PC-3 (cell line): ENCODE results near the gene NEGR1. TPM values are rescaled to one million over a fixed set of nuclear protein-coding genes. Genes with fewer than 3 reads are reported as not detected.

Experiments used
- ATAC-seq: fragments of 200-7000 bp; cut with Tn5 transposase; 2 replicates; pipeline ENCODE4 v1.9.1; 2020; ENCODE audit warnings: mild to moderate bottlenecking, moderate library complexity
- BruUV-seq: library from RNA; stranded (reverse); fragments of 400-500 nt; replicated peaks from 2 replicates; lab custom pipeline; 2021; lab: Mats Ljungman, UMichigan
- CTCF ChIA-PET: fragments of 300-600 bp; sonication (Branson Sonifier 250); formaldehyde crosslinking; loops from one replicate; lab custom pipeline; 2022; ENCODE audit warnings: antibody characterized with exemption; lab: Charles Lee
- POLR2A ChIA-PET: fragments of 300-600 bp; sonication (Branson Sonifier 250); formaldehyde crosslinking; loops from one replicate; lab custom pipeline; 2022; ENCODE audit warnings: antibody characterized with exemption; ENCODE audit not compliant: unreplicated experiment; lab: Charles Lee
- DNase-seq: peaks from one replicate; pipeline ENCODE4 v3.0.0-alpha.2; 2015
- H2AFZ ChIP-seq: fragments of 300-600 bp; sonication (generic); 2 replicates; pipeline ENCODE4 v1.6.0; 2016; ENCODE audit warnings: antibody characterized with exemption, low read length
- H3F3A ChIP-seq: fragments of 300-600 bp; sonication (generic); one replicate; pipeline ENCODE4 v1.6.0; 2017; ENCODE audit warnings: antibody characterized with exemption, low read length, control low read depth, mild to moderate bottlenecking; ENCODE audit not compliant: unreplicated experiment
- H3K27ac ChIP-seq: fragments of 300-600 bp; sonication (generic); 2 replicates; pipeline ENCODE4 v1.5.1; 2016; ENCODE audit warnings: mild to moderate bottlenecking, low read length
- H3K27me3 ChIP-seq: fragments of 300-600 bp; sonication (generic); 2 replicates; pipeline ENCODE4 v1.6.1; 2016; ENCODE audit warnings: low read length, mixed read lengths
- H3K36me3 ChIP-seq: fragments of 300-600 bp; sonication (generic); 2 replicates; pipeline ENCODE4 v1.6.1; 2016; ENCODE audit warnings: low read depth, mixed run types, low read length, mixed read lengths
- H3K4me1 ChIP-seq: fragments of 300-600 bp; sonication (generic); 2 replicates; pipeline ENCODE4 v1.5.1; 2016; ENCODE audit warnings: low read length; ENCODE audit not compliant: insufficient read depth
- H3K4me2 ChIP-seq: fragments of 300-600 bp; sonication (generic); 2 replicates; pipeline ENCODE4 v1.6.0; 2016; ENCODE audit warnings: low read length
- H3K4me3 ChIP-seq: fragments of 300-600 bp; sonication (generic); 2 replicates; pipeline ENCODE4 v1.5.1; 2016; ENCODE audit warnings: mild to moderate bottlenecking, low read length, mixed read lengths
- H3K79me2 ChIP-seq: fragments of 300-600 bp; sonication (generic); 2 replicates; pipeline ENCODE4 v1.6.1; 2017; ENCODE audit warnings: low read length, mixed read lengths
- H3K9ac ChIP-seq: fragments of 300-600 bp; sonication (generic); 2 replicates; pipeline ENCODE4 v1.6.0; 2016; ENCODE audit warnings: mild to moderate bottlenecking, low read length
- H3K9me2 ChIP-seq: fragments of 300-600 bp; sonication (generic); replicated peaks from 2 replicates; pipeline ENCODE4 v1.6.1; 2016; ENCODE audit warnings: mixed run types, low read length, mixed read lengths
- H3K9me3 ChIP-seq: fragments of 300-600 bp; sonication (generic); 2 replicates; pipeline ENCODE4 v1.6.1; 2016; ENCODE audit warnings: low read length, mixed read lengths
- H4K20me1 ChIP-seq: fragments of 300-600 bp; sonication (generic); 2 replicates; pipeline ENCODE4 v1.6.1; 2016; ENCODE audit warnings: low read length, mixed read lengths
- CTCF ChIP-seq: fragments of 300-600 bp; sonication (generic); conservative IDR thresholded peaks from 2 replicates; pipeline ENCODE4 v1.5.1; 2017; ENCODE audit warnings: antibody characterized with exemption, low read depth, mild to moderate bottlenecking, low read length
- EZH2 ChIP-seq: fragments of 300-600 bp; sonication (generic); IDR thresholded peaks from one replicate; pipeline ENCODE4 v1.6.1; 2017; ENCODE audit warnings: antibody characterized with exemption, mild to moderate bottlenecking, low read length; ENCODE audit not compliant: unreplicated experiment
- EZH2phosphoT487 ChIP-seq: fragments of 300-600 bp; sonication (generic); IDR thresholded peaks from 2 replicates; pipeline ENCODE4 v1.6.1; 2018; ENCODE audit warnings: mild to moderate bottlenecking, antibody characterized with exemption, low read length, borderline replicate concordance
- intact Hi-C: fragments of 100-400 bp; cut with micrococcal nuclease; formaldehyde crosslinking; loops from 2 replicates; pipeline ENCODE4 v1.9.0; 2023
- total RNA-seq: library from RNA; depleted of rRNA; stranded (reverse); fragments of >200 nt; gene quantifications from 2 replicates; pipeline ENCODE4 v1.2.3, GENCODE V29; 2014

NEGR1 gene
- total RNA-seq, 1 experiment from 2014 or later, result 3.4 TPM

- no peaks in the 10 kb centered on the region for H3K9me3 ChIP-seq
- H3F3A ChIP-seq, result no peaks in the 10 kb centered on the region
- ChIA-PET POLR2A (no interaction called here), CTCF (no interaction called here)
- H3K9me2 ChIP-seq, result no peaks in the 10 kb centered on the region
- no peak overlapping the region for H2AFZ ChIP-seq
- H3K4me1 ChIP-seq, result no peaks in the 10 kb centered on the region
- DNase-seq (no peak), ATAC-seq (no peak)
- no peaks in the 10 kb centered on the region for H3K36me3 ChIP-seq
- no peak overlapping the region for H3K4me3 ChIP-seq
- no peak overlapping the region for H3K4me2 ChIP-seq
- TF ChIP-seq EZH2 (no peak), CTCF (no peak), EZH2phosphoT487 (no peak)
- no peak overlapping the region for H3K9ac ChIP-seq
- H3K27me3 ChIP-seq, result no peaks in the 10 kb centered on the region
- H3K27ac ChIP-seq, result no peak overlapping the region
- no peaks in the 10 kb centered on the region for H4K20me1 ChIP-seq
- intact Hi-C loops, result loop anchor here (10.0 kb wide), 1 partner anchor 905 kb away; no protein-coding TSS in a partner anchor
- no peaks in the 10 kb centered on the region for H3K79me2 ChIP-seq
- BruUV-seq, result no TSS peak
These were observed 112.1 kb downstream of the NEGR1 start for GRCh38 chr1:72170246-72170645.

GRCh38 chr1:72166426-72166825 lies 115.9 kb downstream of the NEGR1 start:
- ATAC-seq (no peak), DNase-seq (no peak)
- no peaks in the 10 kb centered on the region for H3K9me2 ChIP-seq
- no peaks in the 10 kb centered on the region for H3K79me2 ChIP-seq
- H3K9ac ChIP-seq, result no peak overlapping the region
- H3K36me3 ChIP-seq, result no peaks in the 10 kb centered on the region
- CTCF ChIA-PET, result no interaction called here
- intact Hi-C loops, result no loop called here
- no peak overlapping the region for H3K4me2 ChIP-seq
- no peak for TF ChIP-seq EZH2phosphoT487
- TF ChIP-seq CTCF, result no peak
- no peak for TF ChIP-seq EZH2
- H2AFZ ChIP-seq, result no peak overlapping the region
- no peak overlapping the region for H3K27ac ChIP-seq
- no peaks in the 10 kb centered on the region for H3F3A ChIP-seq
- no TSS peak for BruUV-seq
- H3K4me1 ChIP-seq, result no peaks in the 10 kb centered on the region
- H4K20me1 ChIP-seq, result no peaks in the 10 kb centered on the region
- no peak overlapping the region for H3K4me3 ChIP-seq
- H3K9me3 ChIP-seq, result no peaks in the 10 kb centered on the region
- POLR2A ChIA-PET, result no interaction called here
- H3K27me3 ChIP-seq, result no peaks in the 10 kb centered on the region

- no TSS peak for BruUV-seq
- no peaks in the 10 kb centered on the region for H4K20me1 ChIP-seq
- H3K27me3 ChIP-seq, result no peaks in the 10 kb centered on the region
- CTCF ChIA-PET, result no interaction called here
- no peaks in the 10 kb centered on the region for H3F3A ChIP-seq
- H3K27ac ChIP-seq, result no peak overlapping the region
- no peak overlapping the region for H3K4me2 ChIP-seq
- no peaks in the 10 kb centered on the region for H3K79me2 ChIP-seq
- POLR2A ChIA-PET, result no interaction called here
- no peak overlapping the region for H3K4me3 ChIP-seq
- intact Hi-C loops, result no loop called here
- no peak overlapping the region for H2AFZ ChIP-seq
- H3K9me3 ChIP-seq, result no peaks in the 10 kb centered on the region
- H3K36me3 ChIP-seq, result no peaks in the 10 kb centered on the region
- no peaks in the 10 kb centered on the region for H3K9me2 ChIP-seq
- no peak for DNase-seq
- ATAC-seq, result no peak
- no peak for TF ChIP-seq EZH2
- no peak for TF ChIP-seq EZH2phosphoT487
- no peak for TF ChIP-seq CTCF
- no peak overlapping the region for H3K9ac ChIP-seq
- no peaks in the 10 kb centered on the region for H3K4me1 ChIP-seq
These were observed 131.8 kb downstream of the NEGR1 start for GRCh38 chr1:72150508-72150907.
